Liver (tissue), 3 donors: ENCODE results near the gene LRP1-AS.
A peak's percentile ranks its signal among the peaks of the same experiment; 100 is the strongest.

ENCODE experiments used
- FOXA1 ChIP-seq: IDR thresholded peaks from 2 replicates; pipeline ENCODE4 v1.6.1; 2016; ENCODE audit warnings: antibody characterized with exemption
- GABPA ChIP-seq, 2 donors: IDR thresholded peaks in 1 of 2; conservative IDR thresholded peaks in 1 of 2; 2 replicates each; pipeline ENCODE4 v1.6.1; 2016; ENCODE audit warnings: antibody characterized with exemption in 2 of 2, mild to moderate bottlenecking in 1 of 2, moderate library complexity in 1 of 2
- RAD21 ChIP-seq, 2 donors: IDR thresholded peaks; 2 replicates each; pipeline ENCODE4 v1.6.1; 2016; ENCODE audit warnings: antibody characterized with exemption in 2 of 2, mild to moderate bottlenecking in 2 of 2
- SP1 ChIP-seq: IDR thresholded peaks from 2 replicates; pipeline ENCODE4 v1.6.1; 2018; ENCODE audit warnings: antibody characterized with exemption, mild to moderate bottlenecking
- TAF1 ChIP-seq: conservative IDR thresholded peaks from 2 replicates; pipeline ENCODE4 v1.6.1; 2016; ENCODE audit warnings: antibody characterized with exemption, mild to moderate bottlenecking
- TF ChIP-seq, protein P1 (sequence below): fragments of 150-350 bp; IDR thresholded peaks from 2 replicates; pipeline ENCODE4 v1.5.1; 2017; ENCODE audit warnings: improper control_type of control experiment, low read depth, low read length; ENCODE audit not compliant: missing input control
- TF ChIP-seq, protein P2 (sequence below): IDR thresholded peaks from 2 replicates; pipeline ENCODE4 v1.6.1; 2016; ENCODE audit warnings: antibody characterized with exemption
- TF ChIP-seq, protein P3 (sequence below): IDR thresholded peaks from 2 replicates; pipeline ENCODE4 v1.6.1; 2016; ENCODE audit warnings: antibody characterized with exemption
- donor health status: healthy.
- donor health status: healthy.

DNA sequence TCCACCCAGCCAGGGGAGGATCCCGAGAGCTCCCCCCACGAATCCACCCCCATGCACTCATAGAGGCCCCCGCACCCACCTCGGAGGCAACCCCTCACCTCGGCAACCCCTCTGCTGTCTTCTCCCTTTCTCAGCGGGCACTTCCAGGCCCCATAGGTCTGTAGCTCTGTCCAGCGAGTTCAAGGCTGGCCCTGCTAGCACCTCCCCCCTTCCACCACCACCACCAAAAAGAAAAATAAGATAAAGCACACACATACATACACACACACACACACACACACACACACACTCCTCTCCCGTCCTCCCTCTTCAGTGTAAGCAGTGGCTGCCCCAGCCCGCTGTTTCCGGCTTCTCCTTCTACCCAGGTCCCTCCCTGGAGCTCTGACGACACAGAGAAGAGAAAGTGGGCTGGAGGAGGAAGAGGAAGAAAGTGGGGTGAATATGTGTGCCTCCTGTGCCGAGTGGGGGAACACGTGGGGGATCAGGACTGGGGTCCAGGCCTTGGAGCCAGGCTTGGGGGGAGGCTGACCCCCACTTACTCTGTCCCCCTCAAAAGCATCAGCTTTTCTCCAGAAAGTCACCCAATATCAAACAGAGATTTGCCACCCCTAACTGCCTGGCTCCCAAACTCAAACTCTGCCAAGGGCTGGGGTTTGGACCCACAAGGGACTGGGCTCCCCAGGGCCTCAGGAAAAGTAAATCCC, 36.2 kb downstream of the LRP1-AS start, which contains the start of gene STAT6:
- TF ChIP-seq, protein P1, sequence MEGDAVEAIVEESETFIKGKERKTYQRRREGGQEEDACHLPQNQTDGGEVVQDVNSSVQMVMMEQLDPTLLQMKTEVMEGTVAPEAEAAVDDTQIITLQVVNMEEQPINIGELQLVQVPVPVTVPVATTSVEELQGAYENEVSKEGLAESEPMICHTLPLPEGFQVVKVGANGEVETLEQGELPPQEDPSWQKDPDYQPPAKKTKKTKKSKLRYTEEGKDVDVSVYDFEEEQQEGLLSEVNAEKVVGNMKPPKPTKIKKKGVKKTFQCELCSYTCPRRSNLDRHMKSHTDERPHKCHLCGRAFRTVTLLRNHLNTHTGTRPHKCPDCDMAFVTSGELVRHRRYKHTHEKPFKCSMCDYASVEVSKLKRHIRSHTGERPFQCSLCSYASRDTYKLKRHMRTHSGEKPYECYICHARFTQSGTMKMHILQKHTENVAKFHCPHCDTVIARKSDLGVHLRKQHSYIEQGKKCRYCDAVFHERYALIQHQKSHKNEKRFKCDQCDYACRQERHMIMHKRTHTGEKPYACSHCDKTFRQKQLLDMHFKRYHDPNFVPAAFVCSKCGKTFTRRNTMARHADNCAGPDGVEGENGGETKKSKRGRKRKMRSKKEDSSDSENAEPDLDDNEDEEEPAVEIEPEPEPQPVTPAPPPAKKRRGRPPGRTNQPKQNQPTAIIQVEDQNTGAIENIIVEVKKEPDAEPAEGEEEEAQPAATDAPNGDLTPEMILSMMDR: no peak
- TF ChIP-seq, protein P2, sequence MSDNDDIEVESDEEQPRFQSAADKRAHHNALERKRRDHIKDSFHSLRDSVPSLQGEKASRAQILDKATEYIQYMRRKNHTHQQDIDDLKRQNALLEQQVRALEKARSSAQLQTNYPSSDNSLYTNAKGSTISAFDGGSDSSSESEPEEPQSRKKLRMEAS: peak; percentile 56
- no peak for TF ChIP-seq RAD21 (IDR thresholded peaks at IDR 0.05)
- TF ChIP-seq FOXA1: no peak
- peak; percentile 45 for TF ChIP-seq TAF1
- TF ChIP-seq, protein P3, sequence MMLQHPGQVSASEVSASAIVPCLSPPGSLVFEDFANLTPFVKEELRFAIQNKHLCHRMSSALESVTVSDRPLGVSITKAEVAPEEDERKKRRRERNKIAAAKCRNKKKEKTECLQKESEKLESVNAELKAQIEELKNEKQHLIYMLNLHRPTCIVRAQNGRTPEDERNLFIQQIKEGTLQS: no peak
- TF ChIP-seq GABPA (IDR thresholded peaks at IDR 0.05 in 1 of 2, conservative IDR thresholded peaks at IDR 0.05 in 1 of 2): no peak
- TF ChIP-seq SP1: no peak
